ENCODE data around the gene MCOLN1. TPM values are rescaled to one million over a fixed set of nuclear protein-coding genes. Genes with fewer than 3 reads are reported as not detected.

Gene MCOLN1
- polyA plus RNA-seq, 3 donors: 12.1 to 38.2 (median 34.3) TPM

Other genes starting within 250 kb of the MCOLN1 start
- gene INSR, start 228.2 kb upstream of the MCOLN1 start, polyA plus RNA-seq: 10 to 100 TPM; 10.2 to 33.5 (median 15.5) TPM
- 10 to 100 TPM in 2 of 3 donors, 1 to 10 TPM in 1; 9.1 to 17.1 (median 12.7) TPM for gene ARHGEF18, start 173.7 kb upstream of the MCOLN1 start, polyA plus RNA-seq
- gene PEX11G, start 33.6 kb upstream of the MCOLN1 start, polyA plus RNA-seq: 1 to 10 TPM; 4.0 to 7.8 (median 7.0) TPM
- gene ZNF358, start 6.5 kb upstream of the MCOLN1 start, polyA plus RNA-seq: 10 to 100 TPM; 21.4 to 62.9 (median 49.1) TPM
- 10 to 100 TPM; 18.0 to 31.3 (median 30.7) TPM for gene PNPLA6, start 13.1 kb downstream of the MCOLN1 start, polyA plus RNA-seq
- 10 to 100 TPM in 1 of 3 donors, 1 to 10 TPM in 1, under 1 TPM in 1; 0.11 to 23.1 (median 2.2) TPM for gene CAMSAP3, start 73.2 kb downstream of the MCOLN1 start, polyA plus RNA-seq
- 10 to 100 TPM; 23.3 to 33.7 (median 29.4) TPM for gene XAB2, start 106.9 kb downstream of the MCOLN1 start, polyA plus RNA-seq
- gene PET100, start 107.2 kb downstream of the MCOLN1 start, polyA plus RNA-seq: 100 to 1,000 TPM in 1 of 3 donors, 10 to 100 TPM in 2; 39.6 to 101 (median 62.3) TPM
- 1 to 10 TPM in 1 of 3 donors, under 1 TPM in 1, not detected in 1; 0.10 to 3.7 TPM for gene PCP2, start 111.1 kb downstream of the MCOLN1 start, polyA plus RNA-seq
- 100 to 1,000 TPM in 1 of 3 donors, 10 to 100 TPM in 2; 43.6 to 114 (median 83.1) TPM for gene STXBP2, start 114.5 kb downstream of the MCOLN1 start, polyA plus RNA-seq
- gene RETN, start 146.4 kb downstream of the MCOLN1 start, polyA plus RNA-seq: 10 to 100 TPM in 2 of 3 donors, 1 to 10 TPM in 1; 5.0 to 20.0 (median 15.1) TPM
- 10 to 100 TPM in 2 of 3 donors, under 1 TPM in 1; 0.76 to 36.0 (median 20.8) TPM for gene MCEMP1, start 154.5 kb downstream of the MCOLN1 start, polyA plus RNA-seq
- 100 to 1,000 TPM in 1 of 3 donors, 10 to 100 TPM in 2; 58.0 to 146 (median 75.1) TPM for gene TRAPPC5, start 158.2 kb downstream of the MCOLN1 start, polyA plus RNA-seq
- gene FCER2, start 179.5 kb downstream of the MCOLN1 start, polyA plus RNA-seq: under 1 TPM; 0.22 to 0.39 (median 0.38) TPM
- 10 to 100 TPM in 1 of 3 donors, 1 to 10 TPM in 2; 2.7 to 21.5 (median 7.2) TPM for gene CLEC4G, start 209.5 kb downstream of the MCOLN1 start, polyA plus RNA-seq
- 10 to 100 TPM in 2 of 3 donors, 1 to 10 TPM in 1; 1.3 to 12.8 (median 12.7) TPM for gene CD209, start 224.9 kb downstream of the MCOLN1 start, polyA plus RNA-seq
- gene CLEC4M, start 240.6 kb downstream of the MCOLN1 start, polyA plus RNA-seq: 1 to 10 TPM in 1 of 3 donors, under 1 TPM in 1, not detected in 1; 0.16 to 3.7 TPM

Measured in adipose tissue (tissue), 3 donors.